HG02852 (cell line): ENCODE measurements around the gene SSRP1.
"Not testable (repeated sequence)": the region's sequence is repeated elsewhere in the genome, so short reads cannot be mapped to it uniquely, and the experiment has no call there.

Source experiments
- ATAC-seq: cut with Tn5 transposase; IDR thresholded peaks from one replicate; pipeline ENCODE4 v1.9.1; 2021; ENCODE audit warnings: mild to moderate bottlenecking, moderate library complexity; ENCODE audit not compliant: unreplicated experiment

The SSRP1 gene

DNA sequence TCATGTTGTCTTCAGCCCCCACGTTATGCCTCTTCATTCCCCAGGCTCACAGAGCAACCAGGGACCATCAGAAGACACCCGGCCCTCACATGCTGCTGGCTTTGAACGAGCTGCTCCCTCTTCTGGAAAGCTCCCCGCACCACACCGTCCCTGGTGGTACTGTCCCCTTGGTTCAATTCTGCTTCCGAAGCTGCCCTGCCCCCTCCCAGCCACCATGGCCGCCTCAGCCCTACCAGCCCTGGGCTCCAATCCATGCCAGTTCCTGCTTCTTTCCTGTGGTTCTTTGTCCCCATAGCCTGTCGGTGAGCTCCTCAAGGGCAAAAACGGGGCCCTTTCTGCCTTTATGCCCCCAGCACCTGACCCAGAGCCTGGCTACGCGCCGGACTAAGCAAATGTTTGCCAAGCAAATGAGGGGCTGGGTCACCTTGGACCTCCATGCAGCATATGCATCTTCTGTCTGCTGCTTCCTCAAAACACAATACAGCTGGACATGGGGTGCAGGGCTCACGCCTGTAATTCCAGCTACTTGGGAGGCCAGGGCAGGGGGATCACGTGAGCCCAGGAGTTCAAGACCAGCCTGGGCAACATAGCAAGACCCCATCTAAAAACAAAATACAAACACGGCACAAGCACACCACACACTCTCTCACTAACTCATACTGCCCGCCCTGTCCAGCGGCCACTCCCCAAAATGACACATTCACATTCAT is 32.3 kb downstream of the SSRP1 start:
- no peak for ATAC-seq

GRCh38 chr11:57302489-57302888 is 33.2 kb downstream of the SSRP1 start:
- ATAC-seq, result no peak

- no peak for ATAC-seq
Observed at GRCh38 chr11:57301711-57302423, 33.8 kb downstream of the SSRP1 start.

DNA sequence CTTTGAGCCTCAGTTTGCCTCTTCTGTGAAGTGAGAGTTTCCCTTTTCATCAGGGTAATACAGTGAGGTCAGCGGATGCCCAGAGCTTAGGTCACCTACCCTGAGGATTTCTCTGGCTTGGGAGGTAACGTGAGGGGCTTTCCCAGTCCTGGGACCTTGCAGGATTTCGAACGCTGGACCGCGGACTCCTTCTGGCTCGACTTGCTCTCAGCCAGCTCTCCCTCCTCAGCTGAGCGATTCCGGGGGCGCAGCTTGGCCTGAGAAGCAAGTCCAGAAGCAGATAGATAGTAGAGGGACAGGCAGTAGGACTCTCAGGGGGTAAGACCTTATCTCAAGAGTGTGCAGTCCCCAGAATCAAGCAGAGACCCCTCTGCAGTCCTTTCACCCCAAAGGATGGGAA is 34.9 kb downstream of the SSRP1 start:
- no peak for ATAC-seq

GRCh38 chr11:57299150-57299737 is 36.4 kb downstream of the SSRP1 start:
- ATAC-seq, result no peak

DNA sequence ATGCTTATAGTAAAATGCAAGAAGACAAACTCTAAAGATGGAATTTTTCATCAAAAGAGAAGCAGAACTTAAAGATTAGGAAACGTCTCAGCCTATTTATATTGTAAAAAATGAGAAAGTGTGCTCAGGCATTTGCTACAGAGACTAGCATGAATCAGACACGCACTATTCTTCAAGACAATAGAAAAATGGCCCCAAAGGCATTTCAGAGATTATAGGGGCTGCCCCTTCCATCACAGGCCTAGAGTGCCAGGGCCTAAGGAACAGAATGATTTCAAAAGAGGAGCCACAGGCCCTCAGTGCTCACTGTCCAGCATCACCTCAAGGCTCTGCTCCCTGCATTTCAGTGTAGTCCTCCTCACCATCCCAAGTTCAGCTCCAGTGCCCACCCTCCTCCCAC is 38.5 kb downstream of the SSRP1 start:
- ATAC-seq, result no peak

DNA sequence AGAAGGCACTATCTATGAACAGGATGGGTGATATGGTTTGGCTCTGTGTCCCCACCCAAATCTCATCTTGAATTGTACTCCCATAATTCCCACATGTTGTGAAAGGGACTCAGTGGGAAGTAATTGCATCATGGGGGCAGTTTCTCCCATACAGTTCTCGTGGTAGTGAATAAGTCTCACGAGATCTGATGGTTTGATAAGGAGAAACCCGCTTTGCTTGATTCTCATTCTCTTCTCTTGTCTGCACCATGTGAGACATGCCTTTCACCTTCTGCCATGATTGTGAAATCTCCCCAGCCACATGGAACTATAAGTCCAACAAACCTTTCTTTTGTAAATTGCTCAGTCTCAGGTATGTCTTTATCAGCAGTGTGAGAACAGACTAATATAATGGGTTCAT is 39.5 kb downstream of the SSRP1 start:
- not testable (repeated sequence) for ATAC-seq

DNA sequence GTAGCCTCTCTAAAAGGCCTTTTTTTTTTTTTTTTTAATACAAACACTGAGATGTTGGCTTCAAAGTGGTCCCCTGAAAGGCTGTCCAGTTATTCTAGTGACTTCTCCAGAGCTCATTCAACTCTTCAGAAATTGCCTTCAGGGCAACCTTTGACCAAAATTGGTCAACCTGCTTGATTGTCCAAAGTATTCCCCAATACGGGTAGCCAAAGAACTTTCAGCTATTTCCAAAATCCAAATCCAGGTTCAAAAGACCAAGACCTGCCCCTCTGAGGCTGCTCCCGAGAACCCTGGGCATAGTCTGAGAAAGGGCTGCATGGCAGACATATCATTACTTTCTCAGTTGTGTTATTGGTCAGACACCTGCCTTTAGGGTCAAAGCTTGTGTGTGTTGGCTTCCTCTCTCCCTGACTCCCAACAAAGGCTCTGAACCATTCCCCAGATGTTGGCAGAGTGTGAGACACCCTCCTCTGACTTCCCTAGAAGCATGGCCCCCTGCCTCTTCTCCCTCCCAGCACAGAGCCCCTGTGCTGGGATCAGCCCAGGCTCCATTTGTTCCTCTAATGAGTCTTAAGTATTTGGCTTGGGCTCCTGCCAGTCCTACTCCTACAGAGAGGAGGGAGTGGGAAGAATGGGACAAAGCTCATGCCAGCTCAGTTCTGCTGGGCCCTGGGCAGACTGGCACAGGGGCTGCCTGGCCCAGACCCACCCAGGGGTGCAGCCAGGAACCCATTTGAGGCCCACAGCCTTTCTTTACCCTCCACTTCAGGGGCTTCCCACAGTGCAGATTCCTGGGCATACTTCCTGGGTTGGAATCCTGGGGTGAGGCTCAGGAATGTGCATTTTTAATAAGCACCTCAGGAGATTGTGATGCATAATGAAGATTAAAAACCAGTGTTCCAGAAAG is 41.2 kb downstream of the SSRP1 start:
- ATAC-seq, result no peak

DNA sequence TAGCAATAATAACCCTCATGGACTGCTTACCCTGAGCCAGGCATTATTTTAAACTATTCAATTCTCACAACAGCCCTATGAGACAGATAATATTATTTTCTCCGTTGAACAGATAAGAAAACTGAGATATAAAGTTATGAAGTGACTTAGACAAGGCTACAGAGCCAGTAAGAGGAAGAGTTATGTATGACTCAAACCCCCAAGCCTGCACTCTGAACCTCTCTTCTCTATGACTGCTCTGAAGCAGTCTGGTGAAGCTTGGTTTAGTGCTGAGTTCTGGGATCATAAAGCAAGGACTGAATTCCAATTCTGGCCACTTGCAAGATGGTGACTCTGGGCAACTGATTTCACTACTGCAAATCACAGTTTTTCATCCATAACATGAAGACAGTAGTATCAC is 45.4 kb downstream of the SSRP1 start:
- ATAC-seq, result no peak

DNA sequence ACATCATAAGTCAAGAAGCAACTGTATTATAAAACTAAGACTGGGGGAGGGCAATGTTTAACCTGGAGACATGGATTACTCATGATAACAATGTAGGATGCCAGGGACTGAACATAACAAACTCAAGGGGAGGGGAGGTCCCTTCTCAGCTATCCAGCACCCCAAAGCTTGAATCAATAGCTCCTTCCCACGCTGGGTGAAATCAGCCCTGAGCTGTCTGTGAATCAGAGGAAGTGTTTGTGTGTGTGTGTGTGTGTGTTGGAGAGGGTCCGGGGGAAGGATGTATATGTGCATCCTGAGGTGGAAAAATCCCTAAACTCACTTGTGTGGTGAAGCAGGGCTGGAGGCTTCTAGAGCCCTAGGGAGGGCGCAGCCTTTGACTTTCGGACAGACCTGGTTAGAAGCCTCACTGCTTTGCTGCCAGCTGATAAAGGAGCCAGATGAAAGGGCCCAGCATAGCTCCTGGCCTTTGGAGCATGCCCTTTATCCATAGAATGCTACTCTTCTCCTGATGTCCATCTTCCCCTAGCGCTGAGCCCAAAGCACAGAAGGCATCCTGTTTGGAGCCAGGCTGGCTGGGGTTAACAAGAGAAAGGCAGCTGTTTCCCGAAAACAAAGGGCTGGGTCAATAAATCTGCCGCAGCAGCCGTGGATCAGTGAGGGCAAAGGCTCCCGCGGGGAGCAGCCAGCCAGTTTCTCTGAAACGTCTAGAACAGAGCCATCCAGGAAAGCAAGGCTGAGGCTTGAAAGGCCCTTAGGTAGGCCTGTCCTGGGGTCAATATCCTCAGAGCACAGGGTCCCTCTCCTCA is 46.7 kb downstream of the SSRP1 start:
- ATAC-seq, result no peak

DNA sequence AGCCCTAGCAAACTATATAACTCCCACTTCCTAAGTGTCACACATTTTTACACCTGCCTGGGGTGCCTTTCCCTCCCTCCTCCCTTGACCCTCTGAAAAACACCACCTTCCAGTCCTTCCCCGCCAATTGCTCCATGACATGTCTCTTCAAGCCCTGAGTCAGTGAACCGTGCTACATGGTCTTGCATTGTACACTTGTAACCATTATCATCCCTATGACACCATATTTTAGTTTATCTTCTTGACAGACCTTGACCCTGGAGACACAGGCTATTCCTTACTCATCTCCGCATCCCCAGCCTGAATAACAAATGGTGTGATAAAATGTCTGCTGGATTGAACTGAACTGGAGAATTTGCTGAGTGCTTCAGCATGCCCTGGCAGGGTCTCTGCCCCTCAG is 47.8 kb downstream of the SSRP1 start:
- ATAC-seq, result no peak

GRCh38 chr11:57283231-57283990 is 52.3 kb downstream of the SSRP1 start:
- no peak for ATAC-seq

GRCh38 chr11:57281546-57281945 is 54.1 kb downstream of the SSRP1 start:
- not testable (repeated sequence) for ATAC-seq

GRCh38 chr11:57279116-57279515 is 56.6 kb downstream of the SSRP1 start:
- no peak for ATAC-seq

DNA sequence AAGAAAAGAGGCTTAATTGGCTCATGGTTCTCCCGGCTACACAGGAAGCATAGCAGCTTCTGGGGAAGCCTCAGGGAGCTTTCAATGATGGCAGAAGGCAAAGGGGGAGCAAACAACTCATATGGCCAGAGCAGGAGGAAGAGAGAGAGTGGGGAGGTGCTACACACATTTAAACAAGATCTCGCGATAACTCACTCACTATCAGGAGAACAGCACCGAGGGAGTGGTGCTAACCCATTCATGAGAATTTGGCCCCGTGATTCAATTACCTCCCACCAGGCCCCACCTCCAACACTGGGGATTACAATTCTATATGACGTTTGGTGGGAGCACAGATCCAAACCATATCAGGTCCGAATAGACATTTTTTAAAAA is 57.0 kb downstream of the SSRP1 start:
- no peak for ATAC-seq

DNA sequence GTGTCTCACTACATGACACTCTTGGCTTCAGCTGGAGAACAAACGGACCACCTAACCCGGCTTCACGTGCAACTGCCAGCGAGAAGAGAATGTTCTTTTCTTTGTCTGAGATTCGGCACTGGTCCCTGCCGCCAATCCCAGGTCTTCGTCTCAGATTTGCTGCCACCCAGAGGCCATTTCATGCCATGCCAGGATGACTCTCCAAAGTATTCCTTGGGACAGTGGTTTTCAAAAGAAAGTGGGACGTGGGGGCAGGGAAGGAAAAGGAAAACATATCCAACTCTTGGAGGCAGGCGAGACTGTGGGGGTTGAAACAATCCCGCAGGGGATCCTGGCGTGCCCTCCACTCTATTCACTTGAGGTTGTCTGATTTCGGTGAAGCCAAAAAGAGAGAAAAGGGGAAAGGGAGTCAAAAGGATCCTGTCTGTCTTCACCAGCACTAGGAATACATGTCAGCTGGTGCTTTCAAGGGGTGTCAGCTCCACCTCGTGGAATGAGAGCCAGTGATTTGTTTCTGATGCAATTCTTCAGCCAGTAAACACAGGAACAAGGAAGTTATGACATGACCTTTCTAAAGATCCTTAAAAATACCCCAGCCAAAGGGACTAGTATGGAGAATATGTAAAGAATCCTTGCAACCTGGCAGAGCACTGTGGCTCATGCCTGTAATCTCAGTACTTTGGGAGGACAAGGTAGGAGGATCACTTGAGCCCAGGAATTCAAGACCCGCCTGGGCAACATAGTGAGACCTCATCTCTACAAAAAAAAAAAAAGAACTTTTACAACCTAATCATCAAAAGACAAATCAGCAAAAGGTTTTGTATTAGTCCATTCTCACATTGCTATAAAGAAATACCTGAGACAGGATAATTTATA is 57.6 kb downstream of the SSRP1 start:
- ATAC-seq, result peak; percentile 82

DNA sequence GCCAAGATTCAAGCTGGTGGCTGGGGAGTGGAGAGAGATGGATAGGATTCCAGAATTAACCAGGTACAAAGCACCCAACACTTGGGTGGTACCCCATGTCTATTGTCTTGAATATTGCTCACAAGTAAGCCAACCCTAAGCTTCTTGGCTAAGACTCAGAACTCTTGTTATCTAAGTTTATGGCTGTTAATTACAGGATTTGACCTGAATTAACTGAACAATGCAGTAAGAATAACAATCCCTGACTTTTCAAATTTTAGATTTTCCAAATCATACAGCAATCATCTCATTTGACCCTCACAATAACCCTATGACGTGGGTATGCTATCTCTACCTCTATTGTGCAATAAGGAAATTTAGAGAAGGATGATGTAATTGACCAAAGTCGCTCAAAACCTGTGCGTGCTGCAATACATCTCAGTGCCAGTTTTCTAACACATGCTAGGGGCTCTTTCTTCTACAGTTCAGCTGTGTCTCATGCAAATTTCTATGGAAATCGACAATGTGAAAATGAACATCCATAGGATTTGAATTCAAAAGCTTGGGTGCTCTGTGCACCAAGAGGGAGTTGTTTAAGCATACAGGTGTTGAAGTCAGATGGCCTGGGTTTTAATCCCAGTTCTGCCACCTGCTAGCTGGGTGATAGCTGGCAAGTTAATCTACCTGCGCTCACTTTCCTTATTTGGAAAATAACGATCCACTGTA is 58.6 kb downstream of the SSRP1 start:
- ATAC-seq, result peak; percentile 7
